HFFc6 (cell line): ENCODE data around the gene MMP25. TPM values are rescaled to one million over a fixed set of nuclear protein-coding genes. Genes with fewer than 3 reads are reported as not detected.

Experiments
- total RNA-seq, 6 experiments: library from RNA; stranded (reverse); fragmentation: NEBNext Ultra II Directional; extraction: Animal tissue kit (Norgen Biotek cat#: 25700); gene quantifications; 2 replicates in 1 of 6; 3 replicates in 5 of 6; pipeline ENCODE4 v1.2.3, GENCODE V29; 2021

The MMP25 gene
- total RNA-seq, 6 experiments from 2014 or later: 0.05 to 0.17 (median 0.07) TPM; not detected in 3

Other genes with a start within 250 kb of the MMP25 start
- not detected for gene PRSS41, start 248.1 kb upstream of the MMP25 start, total RNA-seq
- gene PRSS21, start 229.3 kb upstream of the MMP25 start, total RNA-seq: not detected
- under 1 TPM in 4 of 6 experiments, not detected in 2; 0.41 to 0.68 (median 0.46) TPM for gene ZG16B, start 216.3 kb upstream of the MMP25 start, total RNA-seq
- gene PRSS22, start 188.4 kb upstream of the MMP25 start, total RNA-seq: not detected
- gene FLYWCH2, start 163.3 kb upstream of the MMP25 start, total RNA-seq: 10 to 100 TPM; 24.5 to 29.3 (median 26.1) TPM
- gene FLYWCH1, start 134.6 kb upstream of the MMP25 start, total RNA-seq: 10 to 100 TPM; 30.3 to 34.9 (median 33.7) TPM
- gene KREMEN2, start 82.3 kb upstream of the MMP25 start, total RNA-seq: not detected
- gene PAQR4, start 77.2 kb upstream of the MMP25 start, total RNA-seq: 10 to 100 TPM in 5 of 6 experiments, 1 to 10 TPM in 1; 5.7 to 16.5 (median 13.7) TPM
- gene PKMYT1, start 66.1 kb upstream of the MMP25 start, total RNA-seq: 10 to 100 TPM; 21.1 to 40.8 (median 36.7) TPM
- gene CLDN9, start 33.6 kb upstream of the MMP25 start, total RNA-seq: not detected
- under 1 TPM in 1 of 6 experiments, not detected in 5; 0.21 TPM for gene CLDN6, start 28.4 kb upstream of the MMP25 start, total RNA-seq
- 100 to 1,000 TPM; 392 to 451 (median 429) TPM for gene TNFRSF12A, start 26.2 kb upstream of the MMP25 start, total RNA-seq
- gene HCFC1R1, start 22.6 kb upstream of the MMP25 start, total RNA-seq: 10 to 100 TPM; 54.6 to 90.3 (median 83.2) TPM
- gene THOC6, start 22.5 kb upstream of the MMP25 start, total RNA-seq: 10 to 100 TPM; 18.2 to 21.6 (median 19.9) TPM
- not detected for gene BICDL2, start 9.6 kb upstream of the MMP25 start, total RNA-seq
- gene IL32, start 19.1 kb downstream of the MMP25 start, total RNA-seq: 1 to 10 TPM in 5 of 6 experiments, under 1 TPM in 1; 1.00 to 2.3 (median 1.7) TPM
- gene ZSCAN10, start 52.7 kb downstream of the MMP25 start, total RNA-seq: not detected
- gene ZNF205, start 66.0 kb downstream of the MMP25 start, total RNA-seq: 10 to 100 TPM in 2 of 6 experiments, 1 to 10 TPM in 4; 7.6 to 10.2 (median 9.5) TPM
- 1 to 10 TPM; 5.9 to 7.3 (median 6.9) TPM for gene ZNF213, start 88.5 kb downstream of the MMP25 start, total RNA-seq
- gene OR1F1, start 141.6 kb downstream of the MMP25 start, total RNA-seq: not detected
- gene ZNF200, start 188.6 kb downstream of the MMP25 start, total RNA-seq: 1 to 10 TPM; 5.1 to 6.3 (median 5.7) TPM
- gene MEFV, start 210.1 kb downstream of the MMP25 start, total RNA-seq: under 1 TPM in 1 of 6 experiments, not detected in 5; 0.09 TPM
- 10 to 100 TPM; 19.7 to 24.5 (median 20.8) TPM for gene ZNF263, start 236.9 kb downstream of the MMP25 start, total RNA-seq